RWPE1 (cell line): ENCODE measurements around the gene KRT13.

ENCODE experiments used
- CTCF ChIA-PET: fragments of 350-600 bp; sonication (Branson Sonifier 250); formaldehyde crosslinking; extraction: SDS; loops from one replicate; lab custom pipeline; 2021; lab: Yijun Ruan, JAX
- POLR2A ChIA-PET: fragments of 400-600 bp; formaldehyde crosslinking; extraction: SDS; loops from one replicate; lab custom pipeline; 2020; ENCODE audit warnings: antibody characterized with exemption; ENCODE audit not compliant: low non-redundant PET; lab: Yijun Ruan, JAX
- DNase-seq: peaks from one replicate; pipeline ENCODE4 v3.0.0; 2012; ENCODE audit warnings: low spot score
- H3K27ac ChIP-seq: fragments of 450-650 bp; 2 replicates; pipeline ENCODE4 v1.5.1; 2017
- CTCF ChIP-seq: fragments of 450-650 bp; conservative IDR thresholded peaks from 2 replicates; pipeline ENCODE4 v1.5.1; 2017; ENCODE audit warnings: low read depth, mild to moderate bottlenecking

The KRT13 gene

GRCh38 chr17:41538565-41538991 is 33.2 kb upstream of the KRT13 start:
- POLR2A ChIA-PET = interaction anchor here (0.6 to 0.9 kb wide), 2 partner anchors 10 to 11 kb away, joined by 3 to 4 read pairs; no protein-coding TSS in a partner anchor
- peak overlapping the region; percentile 86 for H3K27ac ChIP-seq

GRCh38 chr17:41537990-41538389 is 32.6 kb upstream of the KRT13 start:
- peak; percentile 44 for DNase-seq

More at GRCh38 chr17:41538565-41538991, 33.2 kb upstream of the KRT13 start:
- CTCF ChIA-PET = no interaction called here
- TF ChIP-seq CTCF = no peak
- peak; percentile 63 for DNase-seq

GRCh38 chr17:41537614-41537954 is 32.2 kb upstream of the KRT13 start:
- no peak for TF ChIP-seq CTCF
- ChIA-PET POLR2A (interaction anchor here (0.9 kb wide), 1 partner anchor 17 kb away, joined by 4 read pairs; no protein-coding TSS in a partner anchor), CTCF (interaction anchor here (2.9 kb wide), 1 partner anchor 11 kb away, joined by 10 read pairs; no protein-coding TSS in a partner anchor)
- peak overlapping the region; percentile 86 for H3K27ac ChIP-seq
- no peak for DNase-seq

More at GRCh38 chr17:41537990-41538389, 32.6 kb upstream of the KRT13 start:
- H3K27ac ChIP-seq = peak overlapping the region; percentile 86
- CTCF ChIA-PET = interaction anchor here (2.9 kb wide), 1 partner anchor 11 kb away, joined by 10 read pairs; no protein-coding TSS in a partner anchor
- POLR2A ChIA-PET = interaction anchor here (0.6 to 0.9 kb wide), 3 partner anchors 9 to 17 kb away, joined by 3 to 4 read pairs (median 4); no protein-coding TSS in a partner anchor
- no peak for TF ChIP-seq CTCF

GRCh38 chr17:41536741-41537613 is 31.6 kb upstream of the KRT13 start:
- CTCF ChIA-PET = interaction anchor here (0.5 to 2.9 kb wide), 4 partner anchors 12 to 111 kb away, joined by 3 to 10 read pairs (median 4); partner anchors contain the start of gene KRT15
- POLR2A ChIA-PET = interaction anchor here (0.9 kb wide), 1 partner anchor 16 kb away, joined by 4 read pairs; no protein-coding TSS in a partner anchor
- no peak for TF ChIP-seq CTCF
- H3K27ac ChIP-seq = peak overlapping the region; percentile 86
- DNase-seq = no peak

- CTCF ChIA-PET = interaction anchor here (1.0 to 2.9 kb wide), 3 partner anchors 13 to 127 kb away, joined by 3 to 10 read pairs (median 3); no protein-coding TSS in a partner anchor
- TF ChIP-seq CTCF = no peak
- no peak overlapping the region for H3K27ac ChIP-seq
- no peak for DNase-seq
- POLR2A ChIA-PET = no interaction called here
These were observed 30.5 kb upstream of the KRT13 start for GRCh38 chr17:41535764-41536481.
